ENCODE measurements around the gene ANO3. TPM values are rescaled to one million over a fixed set of nuclear protein-coding genes. Genes with fewer than 3 reads are reported as not detected.
"Not testable (repeated sequence)": the region's sequence is repeated elsewhere in the genome, so short reads cannot be mapped to it uniquely, and the experiment has no call there.

The ANO3 gene
- total and polyA plus RNA-seq, 2 of the 8 experiments (the other 6 are each of a cell fraction or from before 2014, with no cell fraction given) = not detected

DNA sequence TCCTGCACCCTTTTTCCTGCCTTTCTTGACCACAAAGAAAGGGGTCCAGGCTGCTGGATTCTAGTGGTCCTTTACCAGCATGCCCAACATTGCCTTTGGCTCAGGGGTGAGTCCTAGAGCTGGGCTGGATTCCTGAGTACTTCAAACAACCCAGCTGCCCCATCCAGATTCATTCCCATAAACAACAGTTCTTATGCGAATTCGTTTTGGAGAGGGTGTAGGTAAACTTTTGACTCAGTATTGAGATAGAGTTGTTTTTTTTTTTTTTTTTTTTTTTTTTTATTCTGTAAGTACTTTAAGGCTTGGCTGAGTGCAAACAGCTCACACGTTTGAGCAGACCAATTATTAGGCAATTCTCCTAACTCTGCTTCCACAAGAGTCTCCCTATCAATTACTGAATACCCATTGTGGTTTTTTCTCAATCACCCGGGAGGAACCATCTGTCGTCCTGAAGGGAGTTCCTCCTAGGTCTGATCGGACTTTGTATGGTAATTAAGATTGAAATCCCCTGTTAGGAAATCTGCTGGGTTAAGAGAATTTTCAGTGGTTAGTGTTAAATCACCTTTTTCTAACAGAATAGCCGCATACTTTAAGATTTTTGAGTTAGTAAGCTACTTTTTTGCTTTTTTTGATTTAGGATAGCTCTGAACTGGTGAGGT, 263.4 kb downstream of the ANO3 start:
- H2AK5ac ChIP-seq (ENCODE audit: low read depth, low read length); H3K9ac ChIP-seq (replicated peaks in 1 of 4; ENCODE audit: extremely low read depth in 1 of 4, low read depth in 3 of 4, low read length in 3 of 4); H3K79me2 ChIP-seq (ENCODE audit: control insufficient read depth in 1 of 2, insufficient read depth in 2 of 2, low read length in 2 of 2); H4K5ac ChIP-seq (ENCODE audit: insufficient read length, low read depth, low read length); H3K36me3 ChIP-seq (ENCODE audit: control insufficient read depth in 2 of 4, insufficient read depth in 4 of 4, low read length in 3 of 4); H3K23me2 ChIP-seq (ENCODE audit: low read depth, low read length); H3K4me1 ChIP-seq (replicated peaks in 1 of 4; ENCODE audit: control insufficient read depth in 3 of 4, insufficient read depth in 4 of 4, low read length in 3 of 4); H3K18ac ChIP-seq (ENCODE audit: extremely low read depth, low read length); H2BK12ac ChIP-seq (ENCODE audit: low read depth, low read length); H3K27me3 ChIP-seq (replicated peaks in 1 of 4; ENCODE audit: control insufficient read depth in 3 of 4, extremely low read depth in 1 of 4, insufficient read depth in 3 of 4, low read length in 3 of 4); H3K4me2 ChIP-seq (ENCODE audit: insufficient read depth in 1 of 2, low read depth in 2 of 2, low read length in 2 of 2); CTCF ChIA-PET (ENCODE audit: partially characterized antibody); H3K4me3 ChIP-seq (ENCODE audit: extremely low read depth in 1 of 4, insufficient read depth in 2 of 4, low read depth in 3 of 4, low read length in 4 of 4); H3K23ac ChIP-seq (ENCODE audit: insufficient read length); H3K79me1 ChIP-seq (ENCODE audit: low read depth, low read length); H3K4ac ChIP-seq (replicated peaks; ENCODE audit: insufficient read length, low read depth, low read length); H4K91ac ChIP-seq (replicated peaks; ENCODE audit: insufficient read length, low read length); POLR2A ChIA-PET (ENCODE audit: partially characterized antibody); H3K56ac ChIP-seq (replicated peaks; ENCODE audit: insufficient read length, low read depth, low read length); H2BK5ac ChIP-seq (ENCODE audit: low read depth, low read length); H2BK120ac ChIP-seq (replicated peaks; ENCODE audit: low read depth, low read length); DNase-seq (ENCODE audit: low read depth in 1 of 2, low spot score in 2 of 2); FAIRE-seq; H4K8ac ChIP-seq (ENCODE audit: extremely low read depth, insufficient read depth, low read length); H3K27ac ChIP-seq (ENCODE audit: low read depth, low read length); H3K9me3 ChIP-seq (ENCODE audit: insufficient read depth in 2 of 2, low read depth in 1 of 2, low read length in 1 of 2); H2BK15ac ChIP-seq (ENCODE audit: low read length); H4K20me1 ChIP-seq (replicated peaks in 1 of 2; ENCODE audit: control insufficient read depth in 1 of 2, insufficient read depth in 2 of 2, low read length in 2 of 2); H2AFZ ChIP-seq (ENCODE audit: low read length); H2BK20ac ChIP-seq (ENCODE audit: low read length); H3K14ac ChIP-seq (ENCODE audit: insufficient read length): not testable (repeated sequence)
- WGBS, 2 experiments (ENCODE audit: extremely low coverage in 1 of 2, insufficient coverage in 1 of 2, insufficient read length in 1 of 2, insufficient replicate concordance in 2 of 2, low coverage in 1 of 2, low lambda C conversion rate in 2 of 2, missing lambda C conversion rate in 1 of 2) = 90% methylated on average over 7 of the region's 7 CpGs; no CpG with 5 or more reads in 1 of the 2 experiments
